ENCODE measurements around the gene DIO3.

DIO3 gene

DNA sequence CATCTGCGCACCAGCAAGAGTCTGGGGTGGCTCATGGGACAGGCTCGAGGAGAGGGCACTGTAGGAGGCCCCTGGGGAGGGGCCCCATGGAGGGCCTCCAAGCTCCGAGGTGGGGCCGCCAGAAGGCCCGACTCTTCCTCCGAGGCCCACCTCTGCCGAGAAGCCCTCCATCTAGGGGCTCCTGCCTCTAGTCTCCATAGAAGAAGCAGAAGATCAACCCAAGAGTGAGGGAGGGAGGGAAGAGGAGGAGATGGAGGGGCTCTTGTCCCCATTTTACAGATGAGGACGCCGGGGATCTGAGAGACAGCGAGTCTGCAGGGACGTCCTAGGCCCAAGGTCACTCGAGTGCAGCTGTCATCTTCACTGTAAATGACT lies 41.2 kb downstream of the DIO3 start:
- TF ChIP-seq, protein P1, sequence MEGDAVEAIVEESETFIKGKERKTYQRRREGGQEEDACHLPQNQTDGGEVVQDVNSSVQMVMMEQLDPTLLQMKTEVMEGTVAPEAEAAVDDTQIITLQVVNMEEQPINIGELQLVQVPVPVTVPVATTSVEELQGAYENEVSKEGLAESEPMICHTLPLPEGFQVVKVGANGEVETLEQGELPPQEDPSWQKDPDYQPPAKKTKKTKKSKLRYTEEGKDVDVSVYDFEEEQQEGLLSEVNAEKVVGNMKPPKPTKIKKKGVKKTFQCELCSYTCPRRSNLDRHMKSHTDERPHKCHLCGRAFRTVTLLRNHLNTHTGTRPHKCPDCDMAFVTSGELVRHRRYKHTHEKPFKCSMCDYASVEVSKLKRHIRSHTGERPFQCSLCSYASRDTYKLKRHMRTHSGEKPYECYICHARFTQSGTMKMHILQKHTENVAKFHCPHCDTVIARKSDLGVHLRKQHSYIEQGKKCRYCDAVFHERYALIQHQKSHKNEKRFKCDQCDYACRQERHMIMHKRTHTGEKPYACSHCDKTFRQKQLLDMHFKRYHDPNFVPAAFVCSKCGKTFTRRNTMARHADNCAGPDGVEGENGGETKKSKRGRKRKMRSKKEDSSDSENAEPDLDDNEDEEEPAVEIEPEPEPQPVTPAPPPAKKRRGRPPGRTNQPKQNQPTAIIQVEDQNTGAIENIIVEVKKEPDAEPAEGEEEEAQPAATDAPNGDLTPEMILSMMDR (conservative IDR thresholded peaks at IDR 0.05), result no peak

DNA sequence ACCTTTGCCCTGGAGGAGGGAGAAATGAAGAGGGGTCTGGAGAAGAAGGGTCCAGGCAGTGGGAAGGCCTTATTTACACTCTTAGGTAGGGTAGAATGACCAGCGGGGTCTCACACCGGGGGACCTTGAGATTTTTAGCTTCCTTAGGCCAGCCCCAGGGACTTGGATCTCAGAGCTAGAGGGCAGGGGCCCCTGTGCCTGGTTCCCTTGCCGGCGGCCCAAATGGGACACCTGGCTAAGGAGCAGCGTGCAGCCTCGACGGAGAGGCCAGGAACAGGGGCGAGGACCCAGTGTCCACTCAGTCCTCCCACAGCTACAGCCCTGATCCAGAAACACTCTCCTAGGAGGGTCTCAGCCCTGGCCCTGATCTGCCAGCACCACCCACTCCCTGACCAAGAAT lies 41.8 kb downstream of the DIO3 start:
- TF ChIP-seq, protein P1 (conservative IDR thresholded peaks at IDR 0.05), result no peak

More for the DNA sequence above, 41.2 kb downstream of the DIO3 start:
- no peak overlapping the region for H3K27ac ChIP-seq

DNA sequence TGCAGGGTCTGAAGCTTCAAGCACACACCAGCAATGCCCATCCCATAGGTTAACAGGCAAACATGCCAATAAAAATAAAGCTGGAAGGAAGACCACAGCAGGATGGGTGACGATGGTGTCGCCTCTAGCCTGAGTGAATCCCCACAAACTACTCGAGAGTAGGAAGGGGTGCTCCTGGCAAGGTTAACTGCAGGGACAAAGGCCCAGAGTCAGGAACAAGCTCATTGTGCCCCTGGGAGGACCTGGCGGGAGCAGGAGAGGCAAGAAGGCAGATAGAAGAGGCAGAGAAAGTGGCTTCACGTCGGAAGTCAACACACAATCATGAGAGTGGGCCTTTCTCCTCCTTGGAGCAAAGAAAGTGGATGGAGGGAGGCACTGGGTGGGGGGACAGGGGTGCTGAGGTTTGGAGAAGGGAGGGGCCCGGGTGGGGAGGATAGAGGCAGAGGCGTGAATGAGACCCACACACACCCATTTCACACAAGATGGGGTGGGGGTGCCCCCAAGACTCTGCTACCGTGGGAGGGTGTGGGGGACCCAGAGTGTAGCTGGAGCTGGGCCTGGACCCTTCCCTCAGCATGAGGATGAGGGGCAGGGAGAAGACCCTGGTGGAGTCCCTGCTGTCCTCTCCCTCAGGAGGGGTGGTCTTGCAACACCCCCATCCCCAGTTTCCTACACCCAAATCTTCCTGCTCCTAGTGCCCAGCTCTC lies 43.1 kb downstream of the DIO3 start:
- H3K27ac ChIP-seq, result no peak overlapping the region
- TF ChIP-seq, protein P1 (conservative IDR thresholded peaks at IDR 0.05), result no peak

More for the DNA sequence above, 41.8 kb downstream of the DIO3 start:
- H3K27ac ChIP-seq, result no peak overlapping the region

DNA sequence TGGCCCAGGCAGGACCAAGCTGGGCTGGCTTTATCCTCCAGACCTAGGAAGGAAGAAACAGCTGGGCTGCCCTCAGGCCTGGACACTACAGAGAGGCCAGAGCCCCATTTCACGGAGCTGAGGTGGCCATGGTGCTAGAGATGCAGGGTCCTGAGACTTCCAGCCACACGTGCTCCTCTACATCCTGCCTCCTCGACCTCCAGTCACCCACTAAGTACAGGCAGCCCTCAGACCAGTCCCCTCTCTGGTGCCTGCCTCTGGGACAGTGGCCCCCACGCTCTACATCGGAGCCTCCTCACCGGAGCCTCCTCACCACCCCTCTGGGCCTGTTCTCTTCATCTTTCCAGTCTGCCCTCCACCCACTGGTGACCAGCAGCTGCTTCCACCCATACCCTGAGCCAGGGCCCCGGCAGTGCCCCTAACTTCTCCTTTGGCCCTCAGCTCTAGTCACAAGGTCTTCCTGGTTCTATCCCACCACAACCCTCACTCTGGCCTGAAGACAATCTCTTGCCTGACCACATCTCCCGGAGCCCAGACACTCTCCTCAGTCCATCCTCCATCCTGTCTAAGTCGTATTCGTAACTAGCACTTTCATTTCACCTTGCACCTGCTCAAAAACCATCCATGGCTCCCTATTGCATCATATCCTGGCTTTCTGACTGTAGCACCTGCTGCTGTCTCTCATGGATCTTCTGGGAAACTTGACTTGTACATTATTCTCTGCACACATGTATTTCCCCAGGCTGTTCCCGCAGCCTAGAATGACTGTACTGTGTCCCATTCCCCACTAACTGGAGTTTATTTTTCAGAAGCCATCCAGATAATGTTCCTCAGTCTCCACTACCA lies 43.9 kb downstream of the DIO3 start:
- H3K27ac ChIP-seq, result no peak overlapping the region
- TF ChIP-seq, protein P1 (conservative IDR thresholded peaks at IDR 0.05), result no peak

DNA sequence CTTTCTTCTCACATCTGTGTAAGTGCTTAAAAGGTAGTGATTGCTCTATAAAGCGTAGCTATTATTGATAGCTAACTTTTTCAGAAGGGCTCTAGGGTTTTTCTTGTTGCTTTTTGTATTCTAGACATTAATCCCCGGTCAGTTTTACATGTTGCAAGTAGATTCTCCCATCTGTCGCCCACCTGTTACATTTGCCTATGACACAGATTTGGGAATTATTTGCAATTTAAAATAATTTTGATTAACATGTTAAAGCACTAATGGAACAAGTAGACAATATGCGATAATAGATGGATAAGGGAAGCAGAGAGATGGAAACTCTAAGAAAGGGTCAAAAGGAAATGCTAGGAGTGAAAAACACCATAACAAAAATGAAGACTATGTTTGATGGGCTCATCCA lies 44.5 kb downstream of the DIO3 start:
- no peak overlapping the region for H3K27ac ChIP-seq
- TF ChIP-seq, protein P1 (conservative IDR thresholded peaks at IDR 0.05), result no peak
